ENCODE results near the gene DAPK3.

Gene DAPK3

DNA sequence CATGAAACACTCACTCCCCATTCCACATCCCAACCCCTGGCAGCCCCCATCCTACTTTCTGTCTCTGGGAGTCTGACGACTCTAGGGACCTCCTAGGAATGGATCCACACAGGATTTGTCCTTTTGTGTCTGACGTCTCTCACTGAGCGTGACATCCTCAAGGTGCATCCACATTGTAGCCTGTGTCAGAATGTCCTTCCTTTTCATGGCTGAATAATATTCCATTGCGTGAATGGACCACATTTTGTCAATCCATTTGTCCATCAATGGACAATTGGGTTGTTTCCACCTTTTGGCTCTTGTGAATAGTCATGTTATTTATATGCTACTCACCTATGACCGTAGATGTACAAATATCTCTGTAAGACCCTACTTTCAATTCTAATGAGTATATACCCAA, 54.9 kb downstream of the DAPK3 start:
- no peak for DNase-seq (ENCODE audit: low read depth in 2 of 2)

DNA sequence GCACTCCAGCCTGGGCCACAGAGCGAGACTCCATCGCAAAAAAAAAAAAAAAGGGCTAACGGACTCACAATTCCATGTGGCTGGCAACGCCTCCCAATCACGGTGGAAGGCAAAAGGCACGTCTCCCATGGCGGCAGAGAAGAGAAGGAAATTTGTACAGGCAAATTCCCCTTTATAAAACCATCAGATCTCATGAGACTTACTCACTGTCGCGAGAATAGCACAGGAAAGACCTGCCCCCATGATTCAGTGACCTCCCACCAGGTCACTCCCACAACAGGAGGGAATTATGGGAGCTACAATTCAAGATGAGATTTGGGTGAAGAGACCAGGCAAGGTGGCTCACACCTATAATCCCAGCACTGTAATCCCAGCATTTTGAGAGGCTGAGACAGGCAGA, 56.7 kb downstream of the DAPK3 start:
- DNase-seq (ENCODE audit: low read depth in 2 of 2) = no peak

DNA sequence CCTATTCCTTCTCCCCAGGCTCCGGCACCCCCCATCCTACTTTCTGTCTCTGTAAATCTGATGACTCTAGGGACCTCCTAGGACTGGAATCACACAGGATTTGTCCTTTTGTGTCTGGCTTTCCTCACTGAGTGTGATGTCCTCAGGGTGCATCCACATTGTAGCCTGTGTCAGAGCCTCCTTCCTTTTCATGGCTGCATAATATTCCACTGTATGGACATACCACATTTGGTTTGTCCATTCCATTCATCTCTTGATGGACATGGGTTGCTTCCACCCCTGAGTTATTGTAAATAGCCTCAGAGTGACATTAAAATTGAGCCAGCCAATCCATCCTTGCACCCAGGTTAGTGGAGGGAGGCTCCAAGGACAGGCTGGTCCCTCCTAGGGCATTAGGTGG, 60.8 kb downstream of the DAPK3 start:
- DNase-seq (ENCODE audit: low read depth in 2 of 2) = no peak
